Suppressor macrophage (primary cell): Measurements from ENCODE around the gene POLD1.

ENCODE experiments used
- DNase-seq, 4 experiments: peaks; one replicate each; pipeline ENCODE4 v3.0.0-alpha.2; 2020 to 2022

The POLD1 gene

GRCh38 chr19:50419022-50419579 is 35.0 kb downstream of the POLD1 start:
- no peak for DNase-seq

- DNase-seq: no peak
Observed at GRCh38 chr19:50419580-50420035, 35.5 kb downstream of the POLD1 start.

GRCh38 chr19:50420127-50420526 is 36.0 kb downstream of the POLD1 start:
- DNase-seq: no peak

GRCh38 chr19:50420808-50421207 is 36.7 kb downstream of the POLD1 start:
- no peak for DNase-seq

- no peak for DNase-seq
Observed at GRCh38 chr19:50422397-50423278, 38.5 kb downstream of the POLD1 start.

- DNase-seq: no peak
Observed at GRCh38 chr19:50423279-50424113, 39.3 kb downstream of the POLD1 start.

- DNase-seq: no peak
Observed at GRCh38 chr19:50425581-50425980, 41.4 kb downstream of the POLD1 start.

GRCh38 chr19:50427318-50427925 is 43.3 kb downstream of the POLD1 start:
- DNase-seq: peak in 1 of 4 experiments; percentile 6

- peak; percentile 95 to 99 (median 98) for DNase-seq
Observed at GRCh38 chr19:50427997-50428425, 43.9 kb downstream of the POLD1 start.

- no peak for DNase-seq
Observed at GRCh38 chr19:50428772-50429463, 44.8 kb downstream of the POLD1 start.

GRCh38 chr19:50430888-50431342 is 46.8 kb downstream of the POLD1 start:
- no peak for DNase-seq

GRCh38 chr19:50431343-50432220 is 47.4 kb downstream of the POLD1 start:
- DNase-seq: peak; percentile 83 to 91 (median 90)

GRCh38 chr19:50432221-50433028 is 48.3 kb downstream of the POLD1 start, which contains the start of gene MYBPC2:
Gene MYBPC2, plus strand, starts transcription at chr19:50432892. Its CDS starts 62 bp downstream, at chr19:50432954.
- DNase-seq: peak; percentile 14 to 51 (median 30)

GRCh38 chr19:50433201-50434180 is 49.3 kb downstream of the POLD1 start:
- no peak for DNase-seq

GRCh38 chr19:50434525-50434924 is 50.4 kb downstream of the POLD1 start:
- no peak for DNase-seq

GRCh38 chr19:50435221-50435620 is 51.1 kb downstream of the POLD1 start:
- no peak for DNase-seq

GRCh38 chr19:50435627-50436026 is 51.5 kb downstream of the POLD1 start:
- no peak for DNase-seq

- DNase-seq: no peak
Observed at GRCh38 chr19:50437862-50438449, 53.8 kb downstream of the POLD1 start.
